H1 (cell line): ENCODE measurements around the gene CYP3A7. TPM values are rescaled to one million over a fixed set of nuclear protein-coding genes. Genes with fewer than 3 reads are reported as not detected.

Source experiments
- CTCF ChIA-PET: fragments of 300-600 bp; sonication (Branson Sonifier 250); formaldehyde crosslinking; loops from one replicate; lab custom pipeline; 2021; ENCODE audit not compliant: partially characterized antibody; lab: Charles Lee
- POLR2A ChIA-PET: fragments of 300-600 bp; sonication (Branson Sonifier 250); formaldehyde crosslinking; loops from one replicate; lab custom pipeline; 2021; ENCODE audit warnings: inconsistent platforms; ENCODE audit not compliant: partially characterized antibody; lab: Charles Lee
- DNase-seq, 2 experiments: peaks; one replicate each; pipeline versions ENCODE4 v3.0.0 to v3.0.0-alpha.2; 2010 to 2022; ENCODE audit warnings: low spot score in 2 of 2, low read depth in 1 of 2, mixed read lengths in 1 of 2
- FAIRE-seq: peaks from 2 replicates; lab custom pipeline; 2011; peaks lifted over from hg19 to GRCh38; lab: Jason Lieb, UNC
- H2AFZ ChIP-seq: 2 replicates; pipeline ENCODE4 v1.8.1; 2012; ENCODE audit warnings: low read length, inconsistent platforms
- H2AK5ac ChIP-seq: 2 replicates; pipeline ENCODE4 v1.6.1; 2013; ENCODE audit warnings: low read depth, low read length
- H2BK120ac ChIP-seq: replicated peaks from 2 replicates; pipeline ENCODE3; 2013; ENCODE audit warnings: low read depth, low read length, inconsistent platforms
- H2BK12ac ChIP-seq: 2 replicates; pipeline ENCODE4 v1.6.1; 2013; ENCODE audit warnings: low read depth, low read length
- H2BK15ac ChIP-seq: 2 replicates; pipeline ENCODE4 v1.6.1; 2013; ENCODE audit warnings: low read length
- H2BK20ac ChIP-seq: 2 replicates; pipeline ENCODE4 v1.6.1; 2013; ENCODE audit warnings: low read length
- H2BK5ac ChIP-seq: 2 replicates; pipeline ENCODE4 v1.6.1; 2013; ENCODE audit warnings: low read depth, low read length
- H3K14ac ChIP-seq: 2 replicates; pipeline ENCODE4 v1.6.1; 2013; ENCODE audit warnings: inconsistent platforms; ENCODE audit not compliant: insufficient read length
- H3K18ac ChIP-seq: 2 replicates; pipeline ENCODE4 v1.6.1; 2013; ENCODE audit warnings: low read length; ENCODE audit errors: extremely low read depth
- H3K23ac ChIP-seq: 2 replicates; pipeline ENCODE4 v1.6.1; 2013; ENCODE audit warnings: inconsistent platforms; ENCODE audit not compliant: insufficient read length
- H3K23me2 ChIP-seq: 2 replicates; pipeline ENCODE4 v1.6.1; 2013; ENCODE audit warnings: low read depth, low read length
- H3K27ac ChIP-seq: 2 replicates; pipeline ENCODE4 v1.6.1; 2011; ENCODE audit warnings: low read depth, low read length, inconsistent platforms
- H3K27me3 ChIP-seq, 4 experiments: replicated peaks in 1 of 4; 1 replicate in 1 of 4; 2 replicates in 3 of 4; pipeline versions ENCODE4 v1.6.1 to v1.8.1; 2011 to 2013; ENCODE audit warnings: low read length in 3 of 4, mild to moderate bottlenecking in 3 of 4, inconsistent platforms in 2 of 4, mixed read lengths in 2 of 4, moderate library complexity in 1 of 4; ENCODE audit not compliant: control insufficient read depth in 3 of 4, insufficient read depth in 3 of 4; ENCODE audit errors: extremely low read depth in 1 of 4
- H3K36me3 ChIP-seq, 4 experiments: 2 replicates each; pipeline versions ENCODE4 v1.6.1 to v1.8.1; 2011 to 2013; ENCODE audit warnings: mild to moderate bottlenecking in 4 of 4, low read length in 3 of 4, moderate library complexity in 2 of 4, control low read depth in 1 of 4, inconsistent platforms in 1 of 4; ENCODE audit not compliant: insufficient read depth in 4 of 4, control insufficient read depth in 2 of 4
- H3K4ac ChIP-seq: replicated peaks from 2 replicates; pipeline ENCODE3; 2013; ENCODE audit warnings: low read length, low read depth, mixed read lengths, inconsistent platforms; ENCODE audit not compliant: insufficient read length
- H3K4me1 ChIP-seq, 4 experiments: replicated peaks in 1 of 4; 1 replicate in 1 of 4; 2 replicates in 3 of 4; pipeline versions ENCODE4 v1.6.1 to v1.8.1; 2011 to 2013; ENCODE audit warnings: low read length in 3 of 4, inconsistent platforms in 2 of 4, mixed read lengths in 1 of 4; ENCODE audit not compliant: insufficient read depth in 4 of 4, control insufficient read depth in 3 of 4
- H3K4me2 ChIP-seq, 2 experiments: 2 replicates each; pipeline versions ENCODE4 v1.6.1 to v1.8.1; 2011 to 2013; ENCODE audit warnings: low read depth in 2 of 2, low read length in 2 of 2, control low read depth in 1 of 2, inconsistent platforms in 1 of 2, mild to moderate bottlenecking in 1 of 2; ENCODE audit not compliant: insufficient read depth in 1 of 2
- H3K4me3 ChIP-seq, 4 experiments: fragments of 200-600, 300-600 bp in 1 of 4; sonication (generic), shearing (Covaris generic), sonication (Bioruptor Twin) in 1 of 4; 2 replicates each; pipeline versions ENCODE4 v1.5.1 to v1.8.1; 2011 to 2016; ENCODE audit warnings: low read length in 4 of 4, low read depth in 3 of 4, control low read depth in 2 of 4, inconsistent platforms in 2 of 4, mild to moderate bottlenecking in 2 of 4, mixed read lengths in 1 of 4, moderate library complexity in 1 of 4; ENCODE audit not compliant: insufficient read depth in 2 of 4; ENCODE audit errors: extremely low read depth in 1 of 4
- H3K56ac ChIP-seq: replicated peaks from 2 replicates; pipeline ENCODE3; 2013; ENCODE audit warnings: low read depth, mild to moderate bottlenecking, mixed read lengths, low read length, inconsistent platforms; ENCODE audit not compliant: insufficient read length
- H3K79me1 ChIP-seq: 2 replicates; pipeline ENCODE4 v1.6.1; 2013; ENCODE audit warnings: low read depth, low read length, control low read depth
- H3K79me2 ChIP-seq, 2 experiments: 2 replicates each; pipeline versions ENCODE4 v1.6.1 to v1.8.1; 2012 to 2013; ENCODE audit warnings: low read length in 2 of 2, mild to moderate bottlenecking in 2 of 2, inconsistent platforms in 1 of 2; ENCODE audit not compliant: insufficient read depth in 2 of 2, control insufficient read depth in 1 of 2
- H3K9ac ChIP-seq, 4 experiments: replicated peaks in 1 of 4; 1 replicate in 1 of 4; 2 replicates in 3 of 4; pipeline versions ENCODE4 v1.6.1 to v1.8.1; 2011 to 2013; ENCODE audit warnings: low read depth in 3 of 4, low read length in 3 of 4, control low read depth in 2 of 4, mild to moderate bottlenecking in 2 of 4, moderate library complexity in 2 of 4, inconsistent platforms in 1 of 4; ENCODE audit errors: extremely low read depth in 1 of 4
- H3K9me3 ChIP-seq, 2 experiments: 2 replicates each; pipeline versions ENCODE4 v1.6.1 to v1.8.1; 2012 to 2013; ENCODE audit warnings: mild to moderate bottlenecking in 2 of 2, moderate library complexity in 2 of 2, control low read depth in 1 of 2, inconsistent platforms in 1 of 2, low read depth in 1 of 2, low read length in 1 of 2, mixed read lengths in 1 of 2; ENCODE audit not compliant: insufficient read depth in 2 of 2
- H4K20me1 ChIP-seq, 2 experiments: replicated peaks in 1 of 2; 2 replicates each; pipeline versions ENCODE3 to v1.8.1; 2011 to 2013; ENCODE audit warnings: inconsistent platforms in 2 of 2, low read length in 2 of 2, mild to moderate bottlenecking in 1 of 2; ENCODE audit not compliant: insufficient read depth in 2 of 2, control insufficient read depth in 1 of 2
- H4K5ac ChIP-seq: 2 replicates; pipeline ENCODE4 v1.6.1; 2013; ENCODE audit warnings: low read length, low read depth, mixed read lengths, inconsistent platforms; ENCODE audit not compliant: insufficient read length
- H4K8ac ChIP-seq: 2 replicates; pipeline ENCODE4 v1.8.0; 2013; ENCODE audit warnings: mild to moderate bottlenecking, moderate library complexity, low read length, inconsistent platforms; ENCODE audit not compliant: insufficient read depth; ENCODE audit errors: extremely low read depth
- H4K91ac ChIP-seq: replicated peaks from 2 replicates; pipeline ENCODE3; 2013; ENCODE audit warnings: low read length, mixed read lengths, inconsistent platforms; ENCODE audit not compliant: insufficient read length
- CEBPB ChIP-seq: IDR thresholded peaks from 2 replicates; pipeline ENCODE4 v1.6.1; 2012; ENCODE audit warnings: low read depth, low read length
- TBP ChIP-seq: IDR thresholded peaks from 2 replicates; pipeline ENCODE4 v1.6.1; 2011; ENCODE audit warnings: low read depth, low read length, improper control_type of control experiment
- WGBS, 2 experiments: shearing (Covaris generic) in 1 of 2; methylation state at CpG; one replicate each; pipeline versions ENCODE4 v1.1.6 to v1.1.7; 2013 to 2015; ENCODE audit warnings: low lambda C conversion rate in 2 of 2, mixed read lengths in 2 of 2, inconsistent platforms in 1 of 2, low coverage in 1 of 2, missing lambda C conversion rate in 1 of 2; ENCODE audit not compliant: insufficient replicate concordance in 2 of 2, insufficient coverage in 1 of 2, insufficient read length in 1 of 2; ENCODE audit errors: extremely low coverage in 1 of 2, missing lambda C conversion rate in 1 of 2; 5-methylcytosine and 5-hydroxymethylcytosine counted together
- polyA plus RNA-seq, 7 experiments: library from polyadenylated mRNA; depleted of rRNA in 3 of 7; stranded (reverse) in 5 of 7; unstranded in 2 of 7; fragments of >200 nt in 5 of 7; fragments of 200-250 nt in 2 of 7; gene quantifications; 1 replicate in 5 of 7; 2 replicates in 1 of 7; 4 replicates in 1 of 7; pipeline versions ENCODE4 v1.2.1 to v1.2.3, GENCODE V29; 2011 to 2013; ENCODE audit warnings: missing spikeins in 2 of 7, mixed read lengths in 2 of 7
- total RNA-seq: library from RNA; stranded (reverse); fragmentation: NEBNext Ultra II Directional; extraction: Animal tissue kit (Norgen Biotek cat#: 25700); gene quantifications from 2 replicates; pipeline ENCODE4 v1.2.1, GENCODE V29; 2021

The CYP3A7 gene
- total and polyA plus RNA-seq, 2 of the 8 experiments (the other 6 are each of a cell fraction or from before 2014, with no cell fraction given), result not detected

GRCh38 chr7:99729486-99730237 is 5.3 kb downstream of the CYP3A7 start:
- 64% methylated on average over 5 of the region's 5 CpGs; no CpG with 5 or more reads in 1 of the 2 experiments for WGBS, 2 experiments
- Histone ChIP-seq H2BK12ac (no peak overlapping the region), H4K20me1 (no peaks in the 10 kb centered on the region), H3K27ac (no peak overlapping the region), H4K5ac (no peak overlapping the region), H2BK5ac (no peak overlapping the region), H3K9ac (no peak overlapping the region), H2AFZ (no peak overlapping the region), H3K23me2 (no peaks in the 10 kb centered on the region), H3K4me2 (no peak overlapping the region), H3K4ac (no peak overlapping the region), H3K18ac (no peak overlapping the region), H2BK15ac (no peak overlapping the region), H4K91ac (no peak overlapping the region), H3K4me3 (no peak overlapping the region), H2BK120ac (no peak overlapping the region), H2BK20ac (no peak overlapping the region), H3K27me3 (no peaks in the 10 kb centered on the region), H3K79me2 (no peaks in the 10 kb centered on the region), H3K56ac (no peak overlapping the region), H3K36me3 (no peaks in the 10 kb centered on the region), H3K23ac (no peak overlapping the region), H3K79me1 (no peaks in the 10 kb centered on the region), H2AK5ac (no peak overlapping the region), H3K9me3 (no peaks in the 10 kb centered on the region), H4K8ac (no peak overlapping the region), H3K14ac (no peak overlapping the region), H3K4me1 (no peaks in the 10 kb centered on the region)
- CTCF ChIA-PET, result interaction anchor here (1.5 kb wide), 1 partner anchor 50 kb away, joined by 3 read pairs; no protein-coding TSS in a partner anchor
- POLR2A ChIA-PET, result no interaction called here
- TF ChIP-seq CEBPB (peak; percentile 46; the same call in 1 of the 2 replicates), TBP (no peak)
- FAIRE-seq (no peak), DNase-seq (no peak)
